ENCODE results near the gene CREBBP. TPM values are rescaled to one million over a fixed set of nuclear protein-coding genes. Genes with fewer than 3 reads are reported as not detected.
A peak's percentile ranks its signal among the peaks of the same experiment; 100 is the strongest.

The CREBBP gene
- total RNA-seq, 1 donor = 28.2 TPM

GRCh38 chr16:3832668-3833067, 47.8 kb downstream of the CREBBP start:
- Histone ChIP-seq H3K79me2 (ENCODE audit: insufficient read depth, low read length) (peaks cover 95% of the 10 kb centered on the region), H3K9me3 (ENCODE audit: low read depth, low read length) (no peaks in the 10 kb centered on the region), H4K20me1 (ENCODE audit: insufficient read depth, low read length) (peaks cover 76% of the 10 kb centered on the region), H3K27me3 (ENCODE audit: insufficient read depth, low read length) (no peaks in the 10 kb centered on the region), H2AFZ (ENCODE audit: low read length) (no peak overlapping the region), H3K4me2 (ENCODE audit: insufficient read depth, low read length) (no peak overlapping the region), H3K4me3 (ENCODE audit: insufficient read depth, low read length) (no peak overlapping the region), H3K36me3 (ENCODE audit: insufficient read depth, low read length) (peaks cover 6% of the 10 kb centered on the region), H3K27ac (ENCODE audit: low read depth, low read length) (no peak overlapping the region), H3K4me1 (ENCODE audit: insufficient read depth, low read length) (no peaks in the 10 kb centered on the region)
- TF ChIP-seq CTCF (IDR thresholded peaks at IDR 0.05; ENCODE audit: extremely low read depth, low read depth, low read length) = no peak
- no peak for DNase-seq (ENCODE audit: insufficient read length, low spot score, missing footprints)

GRCh38 chr16:3830625-3831254, 49.8 kb downstream of the CREBBP start:
- DNase-seq (ENCODE audit: insufficient read length, low spot score, missing footprints) = no peak
- no peak overlapping the region for H3K4me3 ChIP-seq (ENCODE audit: insufficient read depth, low read length)
- H3K4me2 ChIP-seq (ENCODE audit: insufficient read depth, low read length) = no peak overlapping the region
- H2AFZ ChIP-seq (ENCODE audit: low read length) = no peak overlapping the region
- no peak overlapping the region for H3K27ac ChIP-seq (ENCODE audit: low read depth, low read length)
- H3K27me3 ChIP-seq (ENCODE audit: insufficient read depth, low read length) = no peaks in the 10 kb centered on the region
- peaks cover 6% of the 10 kb centered on the region for H3K36me3 ChIP-seq (ENCODE audit: insufficient read depth, low read length)
- H3K79me2 ChIP-seq (ENCODE audit: insufficient read depth, low read length) = peaks cover 97% of the 10 kb centered on the region
- TF ChIP-seq CTCF (IDR thresholded peaks at IDR 0.05; ENCODE audit: extremely low read depth, low read depth, low read length) = no peak
- peaks cover 2% of the 10 kb centered on the region for H3K4me1 ChIP-seq (ENCODE audit: insufficient read depth, low read length)
- peaks cover 81% of the 10 kb centered on the region for H4K20me1 ChIP-seq (ENCODE audit: insufficient read depth, low read length)
- H3K9me3 ChIP-seq (ENCODE audit: low read depth, low read length) = no peaks in the 10 kb centered on the region

- DNase-seq (ENCODE audit: insufficient read length, low spot score, missing footprints) = peak; percentile 71
- peaks cover 86% of the 10 kb centered on the region for H4K20me1 ChIP-seq (ENCODE audit: insufficient read depth, low read length)
- peaks cover 97% of the 10 kb centered on the region for H3K79me2 ChIP-seq (ENCODE audit: insufficient read depth, low read length)
- H3K27ac ChIP-seq (ENCODE audit: low read depth, low read length) = no peak overlapping the region
- no peak overlapping the region for H3K4me3 ChIP-seq (ENCODE audit: insufficient read depth, low read length)
- H3K27me3 ChIP-seq (ENCODE audit: insufficient read depth, low read length) = no peaks in the 10 kb centered on the region
- H3K4me2 ChIP-seq (ENCODE audit: insufficient read depth, low read length) = no peak overlapping the region
- H2AFZ ChIP-seq (ENCODE audit: low read length) = no peak overlapping the region
- H3K36me3 ChIP-seq (ENCODE audit: insufficient read depth, low read length) = peaks cover 6% of the 10 kb centered on the region
- H3K4me1 ChIP-seq (ENCODE audit: insufficient read depth, low read length) = peaks cover 10% of the 10 kb centered on the region
- no peaks in the 10 kb centered on the region for H3K9me3 ChIP-seq (ENCODE audit: low read depth, low read length)
- no peak for TF ChIP-seq CTCF (IDR thresholded peaks at IDR 0.05; ENCODE audit: extremely low read depth, low read depth, low read length)
Observed at GRCh38 chr16:3829631-3830536, 50.6 kb downstream of the CREBBP start.

- H3K4me1 ChIP-seq (ENCODE audit: insufficient read depth, low read length) = peaks cover 40% of the 10 kb centered on the region
- H3K4me2 ChIP-seq (ENCODE audit: insufficient read depth, low read length) = no peak overlapping the region
- H3K27ac ChIP-seq (ENCODE audit: low read depth, low read length) = no peak overlapping the region
- H3K27me3 ChIP-seq (ENCODE audit: insufficient read depth, low read length) = no peaks in the 10 kb centered on the region
- DNase-seq (ENCODE audit: insufficient read length, low spot score, missing footprints) = no peak
- TF ChIP-seq CTCF (IDR thresholded peaks at IDR 0.05; ENCODE audit: extremely low read depth, low read depth, low read length) = no peak
- H3K9me3 ChIP-seq (ENCODE audit: low read depth, low read length) = no peaks in the 10 kb centered on the region
- H2AFZ ChIP-seq (ENCODE audit: low read length) = no peak overlapping the region
- H3K79me2 ChIP-seq (ENCODE audit: insufficient read depth, low read length) = peaks cover 97% of the 10 kb centered on the region
- no peak overlapping the region for H3K4me3 ChIP-seq (ENCODE audit: insufficient read depth, low read length)
- peaks cover 92% of the 10 kb centered on the region for H4K20me1 ChIP-seq (ENCODE audit: insufficient read depth, low read length)
- H3K36me3 ChIP-seq (ENCODE audit: insufficient read depth, low read length) = peaks cover 6% of the 10 kb centered on the region
Observed at GRCh38 chr16:3825940-3826339, 54.6 kb downstream of the CREBBP start.

Data from osteoblast (primary cell).